GM15510 (cell line): ENCODE measurements around the gene XYLT1.

Experiments used
- POLR2A ChIP-seq: IDR thresholded peaks from 3 replicates; pipeline ENCODE4 v1.6.1; 2011; ENCODE audit warnings: borderline replicate concordance; ENCODE audit not compliant: insufficient read length; ENCODE audit errors: extremely low read depth

XYLT1 gene

GRCh38 chr16:17497648-17498047, 26.9 kb upstream of the XYLT1 start:
- no peak for TF ChIP-seq POLR2A

- no peak for TF ChIP-seq POLR2A
Measured at GRCh38 chr16:17496891-17497290, 26.1 kb upstream of the XYLT1 start.

GRCh38 chr16:17493012-17493411, 22.3 kb upstream of the XYLT1 start:
- TF ChIP-seq POLR2A, result no peak

- no peak for TF ChIP-seq POLR2A
Measured at GRCh38 chr16:17491140-17491662, 20.4 kb upstream of the XYLT1 start.

- no peak for TF ChIP-seq POLR2A
Measured at GRCh38 chr16:17488506-17488905, 17.7 kb upstream of the XYLT1 start.

- TF ChIP-seq POLR2A, result no peak
Measured at GRCh38 chr16:17483351-17483750, 12.6 kb upstream of the XYLT1 start.

- TF ChIP-seq POLR2A, result no peak
Measured at GRCh38 chr16:17481736-17482135, 11.0 kb upstream of the XYLT1 start.

GRCh38 chr16:17476414-17477259, 5.9 kb upstream of the XYLT1 start:
- TF ChIP-seq POLR2A, result no peak

- TF ChIP-seq POLR2A, result no peak
Measured at GRCh38 chr16:17475104-17475503, 4.3 kb upstream of the XYLT1 start.

GRCh38 chr16:17474572-17474971, 3.8 kb upstream of the XYLT1 start:
- TF ChIP-seq POLR2A, result no peak

GRCh38 chr16:17474037-17474436, 3.3 kb upstream of the XYLT1 start:
- no peak for TF ChIP-seq POLR2A

GRCh38 chr16:17471719-17472461, 1.1 kb upstream of the XYLT1 start:
- no peak for TF ChIP-seq POLR2A

- TF ChIP-seq POLR2A, result no peak
Measured at GRCh38 chr16:17470182-17470907, 415 bp downstream of the XYLT1 start.

GRCh38 chr16:17469741-17470181, 999 bp downstream of the XYLT1 start:
- no peak for TF ChIP-seq POLR2A
